Stimulated activated naive CD8-positive, alpha-beta T cell treated with anti-CD3 and anti-CD28 coated beads, Interleukin-15, Interleukin-2, amounts not matched to agents 100 U/mL and 50 U/mL, for 24 hours (primary cell): ENCODE results near the gene PHTF2.
"Not testable (repeated sequence)": the region's sequence is repeated elsewhere in the genome, so short reads cannot be mapped to it uniquely, and the experiment has no call there.

ENCODE experiments used
- ATAC-seq: fragments of 150-1000 bp; cut with Tn5 transposase; one replicate; pipeline ENCODE4 v1.10.0; 2021
- DNase-seq: peaks from one replicate; pipeline ENCODE4 v3.0.0; 2021

Gene PHTF2

DNA sequence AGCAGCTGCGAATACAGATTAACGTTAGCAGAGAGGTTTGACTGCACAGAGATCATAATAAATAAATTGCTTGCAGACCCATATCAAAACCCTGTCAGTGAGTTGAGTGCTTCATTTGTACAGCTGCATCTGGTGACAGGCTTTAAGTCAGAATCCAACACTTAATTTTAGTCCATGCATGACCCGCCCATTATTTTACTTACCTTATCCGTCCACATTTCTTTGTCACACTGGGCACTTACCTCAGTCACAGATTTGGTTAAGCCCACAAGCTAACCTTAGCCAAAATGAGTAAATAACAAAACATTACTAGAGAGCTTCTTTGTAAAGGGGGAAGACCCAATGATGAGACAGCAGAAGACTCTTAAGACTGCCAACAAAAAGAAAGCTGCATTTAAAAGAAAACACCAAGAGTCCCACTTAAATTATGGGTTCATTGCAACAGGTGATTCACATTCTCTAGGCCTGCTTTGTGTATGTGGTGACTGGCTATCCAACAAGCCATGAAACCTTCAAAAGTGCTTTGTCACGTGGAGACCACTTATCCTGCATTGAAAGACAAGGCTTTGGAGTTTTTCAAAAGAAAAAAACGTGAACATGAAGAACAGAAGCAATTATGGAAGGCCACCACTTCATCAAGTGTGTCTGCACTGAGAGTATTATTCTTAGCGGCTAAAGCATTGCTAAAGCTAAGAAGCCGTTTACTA, 32.2 kb downstream of the PHTF2 start:
- no peak for ATAC-seq

DNA sequence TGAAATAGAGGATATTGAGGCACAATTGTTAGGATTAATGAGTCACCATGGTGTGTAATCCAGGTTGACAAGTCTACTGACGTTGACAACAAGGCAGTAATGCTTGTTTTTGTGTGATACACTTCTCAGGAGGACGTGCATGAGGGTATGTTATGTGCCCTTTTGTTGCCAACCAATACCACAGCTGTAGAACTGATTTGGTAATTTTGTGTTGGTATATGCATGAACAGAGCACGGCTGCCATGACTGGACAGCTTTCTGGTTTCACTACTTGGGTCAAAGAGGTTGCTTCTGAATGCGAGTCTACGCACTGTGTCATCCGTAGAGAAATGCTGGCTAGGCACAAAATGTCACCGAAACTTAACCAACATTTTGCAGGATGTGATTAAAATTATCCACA, 32.9 kb downstream of the PHTF2 start:
- ATAC-seq (peak; percentile 61), DNase-seq (no peak)

More for the DNA sequence above, 32.2 kb downstream of the PHTF2 start:
- DNase-seq: no peak

DNA sequence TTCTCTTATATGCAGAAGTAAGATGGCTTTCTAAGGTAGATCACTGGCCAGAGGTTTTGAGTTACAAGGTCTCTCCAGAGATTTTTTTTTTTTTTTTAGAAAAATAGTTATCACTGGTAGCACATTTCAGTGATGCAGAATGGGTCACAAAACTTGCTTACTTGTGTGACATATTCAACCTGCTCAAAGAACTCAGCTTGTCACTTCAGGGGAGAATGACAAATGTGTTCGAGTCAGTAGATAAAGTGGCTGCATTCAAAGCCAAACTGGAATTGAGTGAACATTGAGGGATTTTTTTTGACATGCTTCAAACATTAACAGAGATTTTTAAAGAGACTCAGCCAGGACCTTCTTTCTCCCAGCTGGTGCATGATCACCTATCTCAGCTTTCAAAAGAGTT, 33.4 kb downstream of the PHTF2 start:
- ATAC-seq: no peak
- no peak for DNase-seq

DNA sequence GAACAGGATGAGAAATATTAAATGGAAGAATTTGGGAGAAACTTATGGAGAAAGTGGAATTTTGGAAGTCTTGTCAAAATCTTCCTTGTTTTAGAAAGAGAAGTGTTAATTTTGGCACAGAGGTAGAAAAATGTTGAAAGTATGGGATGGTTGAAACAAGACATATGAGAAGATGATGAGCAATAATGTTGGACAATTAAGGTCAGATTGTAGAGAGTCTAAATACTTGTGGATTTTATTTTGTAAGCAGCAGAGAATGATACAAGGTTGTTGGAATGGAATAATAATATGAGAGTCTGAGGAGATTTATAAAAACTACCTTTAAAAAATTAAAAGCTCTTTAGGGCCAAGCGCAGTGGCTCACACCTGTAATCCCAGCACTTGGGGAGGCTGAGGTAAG, 34.6 kb downstream of the PHTF2 start:
- no peak for DNase-seq

DNA sequence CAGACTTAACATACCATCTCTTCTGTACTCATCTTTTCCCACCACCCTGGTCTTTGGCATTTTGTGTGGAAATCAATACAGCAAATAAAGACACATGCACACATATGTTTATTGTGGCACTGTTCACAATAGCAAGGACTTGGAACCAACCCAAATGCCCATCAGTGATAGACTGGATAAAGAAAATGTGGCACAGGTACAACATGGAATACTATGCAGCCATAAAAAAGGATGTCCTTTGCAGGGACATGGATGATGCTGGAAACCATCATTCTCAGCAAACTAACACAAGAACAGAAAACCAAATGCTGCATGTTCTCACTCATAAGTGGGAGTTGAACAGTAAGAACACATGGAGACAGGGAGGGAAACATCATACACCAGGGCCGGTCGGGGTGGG, 37.9 kb downstream of the PHTF2 start:
- DNase-seq, ATAC-seq: not testable (repeated sequence)

More for the DNA sequence above, 34.6 kb downstream of the PHTF2 start:
- no peak for ATAC-seq

DNA sequence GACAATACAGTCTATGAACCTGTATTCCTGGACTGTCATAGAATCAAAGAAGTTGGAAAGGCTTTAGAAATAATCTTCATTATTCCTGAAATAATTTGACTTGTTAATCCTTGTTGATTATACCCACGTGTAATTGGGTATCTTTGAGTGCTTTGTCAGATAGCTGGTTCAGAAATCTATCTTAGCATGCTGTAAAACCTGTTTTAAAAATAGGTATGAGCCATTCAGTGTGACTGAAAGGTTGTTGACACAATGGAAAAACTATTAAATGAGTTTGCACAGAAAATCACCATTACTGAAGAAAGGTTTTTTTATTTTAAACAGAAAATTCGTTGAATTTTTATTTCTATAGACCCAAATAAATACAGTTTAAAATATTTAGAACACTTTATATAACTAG, 38.7 kb downstream of the PHTF2 start:
- no peak for DNase-seq
- ATAC-seq: no peak

DNA sequence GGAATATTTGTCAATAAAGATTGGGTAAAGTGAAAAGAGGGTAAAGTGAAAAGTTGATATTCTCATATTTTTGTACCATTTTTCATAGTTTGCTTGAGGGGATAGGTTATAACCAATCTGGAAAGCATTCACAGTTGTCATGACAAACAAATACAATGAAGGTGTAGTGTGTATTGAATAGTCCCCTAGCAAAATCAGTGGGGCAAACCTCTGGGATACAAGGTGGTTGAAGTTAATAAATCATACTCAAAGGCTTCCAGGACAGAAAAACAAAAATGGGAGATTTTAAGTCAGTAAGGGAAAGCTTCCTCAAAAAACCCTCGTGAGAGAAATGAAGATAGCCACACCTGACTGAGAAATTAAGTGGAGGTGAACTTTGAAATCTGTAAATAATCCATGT, 39.4 kb downstream of the PHTF2 start:
- no peak for ATAC-seq
- no peak for DNase-seq

DNA sequence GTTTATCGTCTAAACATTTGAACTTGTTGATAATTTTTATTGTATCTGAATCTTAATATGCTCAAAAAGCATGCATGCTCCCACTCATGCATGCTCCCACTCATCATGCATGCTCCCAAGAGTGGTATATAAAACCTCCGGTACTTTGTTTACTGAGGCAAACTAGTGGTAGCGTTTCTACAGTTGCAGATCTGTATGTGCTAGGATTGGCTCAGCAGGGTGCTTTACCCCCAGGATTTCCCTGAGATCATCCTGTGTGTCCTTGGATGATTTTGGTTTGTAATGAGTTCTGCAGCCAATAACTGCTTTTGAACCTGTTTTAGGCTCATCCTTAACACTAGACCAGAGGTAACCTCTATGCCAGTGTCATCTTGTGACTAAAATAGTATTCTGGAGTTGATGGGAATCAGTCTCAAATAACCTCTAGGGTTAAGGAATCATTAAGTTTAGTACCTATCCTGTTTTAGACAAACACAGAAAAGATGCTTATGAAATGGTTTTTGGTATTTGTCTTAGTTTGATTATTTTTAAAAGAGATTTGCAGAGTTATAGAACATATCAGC, 40.4 kb downstream of the PHTF2 start:
- ATAC-seq (no peak), DNase-seq (no peak)

DNA sequence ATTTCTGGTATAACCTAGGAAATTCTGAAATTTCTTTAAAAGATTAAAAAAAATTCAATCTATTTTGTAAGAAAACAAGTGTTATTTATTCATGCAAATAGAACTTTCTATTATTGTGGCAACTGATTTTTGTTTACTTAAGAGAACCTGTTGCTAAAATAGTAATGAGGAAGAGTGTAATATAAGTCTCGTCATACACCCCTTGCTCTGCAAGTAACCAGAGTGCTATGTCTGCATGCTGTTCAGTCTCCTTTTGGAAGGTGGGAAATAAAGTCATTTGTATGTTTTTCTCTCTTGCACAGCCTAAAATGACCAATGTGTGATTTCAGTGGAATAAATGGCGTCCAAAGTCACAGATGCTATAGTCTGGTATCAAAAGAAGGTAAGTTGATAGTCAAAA, 41.3 kb downstream of the PHTF2 start:
- ATAC-seq: no peak
- DNase-seq: no peak

DNA sequence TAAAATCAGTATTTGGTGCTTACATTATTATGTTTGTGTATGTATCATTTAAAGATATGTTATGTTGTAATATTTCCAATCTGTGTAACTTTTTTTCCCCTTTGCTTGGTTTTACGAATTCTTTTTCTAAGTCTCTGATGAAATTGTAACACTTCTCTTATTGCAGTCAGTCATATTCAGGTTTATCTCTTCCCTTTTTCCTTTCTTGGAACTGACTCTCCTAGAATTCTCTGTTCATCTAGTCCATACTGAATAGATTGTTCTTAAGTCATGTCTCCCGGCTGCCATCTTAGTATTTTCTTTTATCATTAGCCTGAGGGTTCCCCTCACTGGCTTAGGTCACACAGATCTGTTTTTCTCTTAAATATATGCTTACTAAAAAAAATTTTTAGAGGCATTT, 44.6 kb downstream of the PHTF2 start:
- DNase-seq: no peak
- ATAC-seq: no peak

DNA sequence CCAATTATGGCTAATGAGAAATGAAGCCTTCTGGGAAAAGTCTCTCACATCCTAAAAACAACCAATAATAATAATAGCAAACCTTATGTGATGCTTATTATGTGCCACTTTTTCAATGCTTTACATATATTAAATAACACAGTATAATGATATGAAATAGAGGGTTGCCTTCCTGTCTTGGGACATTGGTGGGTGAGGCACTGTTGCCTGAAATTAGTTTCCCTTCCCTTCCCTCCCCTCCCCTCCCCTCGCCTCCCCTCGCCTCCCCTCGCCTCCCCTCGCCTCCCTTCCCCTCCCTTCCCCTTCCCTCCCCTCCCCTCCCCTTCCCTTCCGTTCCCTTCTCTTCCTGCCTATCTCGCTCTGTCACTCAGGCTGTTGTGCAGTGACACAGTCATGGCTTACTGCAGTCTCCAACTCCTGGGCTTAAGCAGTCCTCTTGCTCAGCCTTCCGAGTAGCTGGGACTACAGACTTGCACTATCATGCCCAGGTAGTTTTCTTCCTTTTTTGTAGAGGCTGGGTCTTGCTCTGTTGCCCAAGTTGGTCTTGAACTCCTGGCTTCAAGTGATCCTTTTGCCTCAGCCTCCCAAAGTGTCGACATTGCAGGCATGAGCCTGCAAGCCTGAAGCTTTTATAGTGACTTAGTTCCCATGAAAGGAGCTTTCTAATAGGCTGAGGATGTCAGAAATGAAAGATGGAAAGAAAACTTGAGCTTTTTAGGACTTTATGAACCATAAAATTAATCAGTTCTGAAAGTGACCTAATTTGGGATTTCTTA, 47.9 kb downstream of the PHTF2 start:
- ATAC-seq (no peak), DNase-seq (no peak)

DNA sequence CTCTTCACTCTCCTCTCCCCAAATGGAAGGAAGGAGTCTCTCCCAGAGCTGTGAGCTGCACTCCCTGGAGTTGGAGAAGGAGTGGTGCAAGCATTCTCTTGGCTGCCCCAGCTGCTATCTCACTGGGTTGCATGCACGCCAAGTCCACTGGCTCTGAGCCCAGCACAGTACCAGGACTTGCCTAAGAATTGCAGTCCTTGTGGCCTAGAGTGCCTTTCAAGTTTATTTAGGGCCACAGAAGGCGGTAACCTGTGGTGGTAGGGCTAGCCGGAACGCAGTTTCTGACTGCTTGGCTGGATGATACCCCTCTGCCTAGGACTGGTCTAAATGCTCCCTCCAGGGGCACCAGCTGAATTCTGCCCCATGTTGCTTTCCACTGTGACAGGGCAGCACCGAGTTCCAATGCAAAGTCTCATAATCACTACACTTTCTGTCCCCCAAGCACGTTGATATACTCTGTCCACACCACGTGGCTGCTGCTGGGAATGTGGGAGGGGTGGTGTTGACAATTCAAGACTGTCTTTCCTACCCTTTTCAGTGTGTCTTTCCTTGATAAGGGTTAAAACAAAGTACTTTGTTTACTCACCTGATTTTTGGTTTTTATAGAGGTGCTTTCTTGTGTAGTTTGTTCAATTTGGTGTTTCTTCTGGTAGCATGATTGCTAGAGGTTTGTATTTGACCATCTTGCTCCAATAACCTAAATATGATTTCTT, 57.0 kb downstream of the PHTF2 start:
- no peak for DNase-seq
- ATAC-seq: no peak

DNA sequence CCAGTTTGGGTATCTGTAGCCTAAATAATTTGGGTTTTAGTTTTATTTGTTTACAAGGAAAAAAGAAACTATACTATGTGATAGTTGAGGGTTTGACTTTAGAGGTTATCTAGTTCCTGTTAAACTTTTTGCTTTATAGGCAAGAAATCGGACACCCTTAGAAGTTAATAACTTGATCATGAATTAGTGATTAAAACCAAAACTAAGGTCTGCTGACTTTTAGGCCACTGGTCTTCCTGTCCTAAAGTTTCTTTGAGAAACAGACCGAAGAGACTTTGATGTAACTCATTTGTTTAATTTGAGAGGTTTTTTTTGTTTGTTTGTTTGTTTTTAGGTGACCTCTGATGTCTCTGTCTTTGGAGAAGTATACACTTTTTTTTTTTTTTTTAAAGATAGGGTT, 59.7 kb downstream of the PHTF2 start:
- ATAC-seq (no peak), DNase-seq (no peak)

DNA sequence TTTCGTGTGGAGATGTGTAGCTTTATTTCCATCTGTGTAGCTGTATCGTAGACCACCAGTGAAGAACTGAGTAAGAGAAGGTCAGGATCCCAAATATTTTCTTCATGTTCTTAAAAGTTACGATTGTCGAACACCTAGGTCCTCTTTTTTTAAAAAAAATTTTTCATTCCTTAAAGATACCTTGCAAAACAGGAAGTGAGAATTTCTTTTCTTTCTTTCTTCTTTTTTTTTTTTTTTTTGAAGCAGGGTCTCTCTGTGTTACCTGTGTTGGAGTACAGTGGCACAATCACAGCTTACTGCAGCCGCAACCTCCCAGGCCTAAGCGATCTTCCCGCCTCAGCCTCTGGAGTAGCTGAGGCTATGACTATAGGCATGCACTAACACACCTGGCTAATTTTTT, 60.8 kb downstream of the PHTF2 start:
- DNase-seq (no peak), ATAC-seq (no peak)

DNA sequence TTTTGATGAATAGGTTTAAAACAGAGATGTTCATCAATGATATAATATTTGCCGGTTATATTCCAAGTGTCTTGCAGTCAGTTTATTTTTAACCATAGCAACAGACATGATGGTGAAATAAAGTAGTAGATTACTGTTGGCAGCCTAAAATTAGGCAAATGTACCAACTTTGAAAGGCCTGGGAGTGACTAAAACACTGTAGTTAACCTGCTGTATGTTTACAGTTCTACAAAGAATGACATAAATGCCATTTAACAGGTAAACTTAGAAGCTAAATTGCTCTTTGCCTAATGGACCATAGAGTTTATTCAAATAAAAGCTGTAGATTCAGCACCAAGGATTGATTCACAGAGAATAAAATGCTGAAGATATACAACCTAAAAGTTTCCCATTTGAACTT, 64.1 kb downstream of the PHTF2 start:
- ATAC-seq: no peak

DNA sequence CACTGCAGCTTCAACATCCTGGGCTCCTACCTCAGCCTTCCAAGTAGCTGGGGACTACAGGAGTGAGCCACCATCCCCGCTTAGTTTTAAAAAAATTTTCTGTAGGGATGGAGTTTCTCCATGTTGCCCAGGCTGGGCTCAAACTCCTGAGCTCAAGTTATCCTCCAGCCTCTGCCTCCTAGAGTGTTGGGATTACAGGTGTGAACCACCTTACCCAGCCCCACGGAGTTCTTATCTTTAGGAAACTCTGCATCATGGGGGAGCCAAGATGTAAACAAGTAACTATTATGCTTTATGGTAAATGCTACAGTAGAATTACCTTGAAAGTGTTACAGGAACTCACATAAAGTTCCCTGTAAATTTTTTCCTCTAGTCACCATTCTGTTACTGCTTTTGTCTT, 65.3 kb downstream of the PHTF2 start:
- ATAC-seq (no peak), DNase-seq (no peak)

More for the DNA sequence above, 64.1 kb downstream of the PHTF2 start:
- DNase-seq: no peak

DNA sequence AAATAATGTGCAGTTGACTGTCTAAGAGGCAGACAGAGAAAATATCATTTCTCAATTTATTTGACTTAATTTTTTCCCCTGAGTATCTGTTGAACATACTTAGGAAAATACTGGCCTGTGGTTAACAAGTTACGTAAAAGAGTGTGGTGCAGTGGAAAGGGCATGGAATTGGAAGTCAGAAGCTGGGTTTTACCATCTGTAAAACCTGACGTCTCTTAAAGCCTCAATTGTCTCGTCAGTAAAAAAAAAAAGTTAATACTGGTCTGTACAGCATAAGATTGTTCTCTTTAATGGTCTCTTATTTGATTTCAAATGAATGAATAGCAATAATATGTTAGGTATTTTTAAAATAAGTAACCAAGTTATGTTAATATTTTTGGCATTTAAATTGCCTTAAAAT, 67.8 kb downstream of the PHTF2 start:
- DNase-seq: no peak
- ATAC-seq: no peak

DNA sequence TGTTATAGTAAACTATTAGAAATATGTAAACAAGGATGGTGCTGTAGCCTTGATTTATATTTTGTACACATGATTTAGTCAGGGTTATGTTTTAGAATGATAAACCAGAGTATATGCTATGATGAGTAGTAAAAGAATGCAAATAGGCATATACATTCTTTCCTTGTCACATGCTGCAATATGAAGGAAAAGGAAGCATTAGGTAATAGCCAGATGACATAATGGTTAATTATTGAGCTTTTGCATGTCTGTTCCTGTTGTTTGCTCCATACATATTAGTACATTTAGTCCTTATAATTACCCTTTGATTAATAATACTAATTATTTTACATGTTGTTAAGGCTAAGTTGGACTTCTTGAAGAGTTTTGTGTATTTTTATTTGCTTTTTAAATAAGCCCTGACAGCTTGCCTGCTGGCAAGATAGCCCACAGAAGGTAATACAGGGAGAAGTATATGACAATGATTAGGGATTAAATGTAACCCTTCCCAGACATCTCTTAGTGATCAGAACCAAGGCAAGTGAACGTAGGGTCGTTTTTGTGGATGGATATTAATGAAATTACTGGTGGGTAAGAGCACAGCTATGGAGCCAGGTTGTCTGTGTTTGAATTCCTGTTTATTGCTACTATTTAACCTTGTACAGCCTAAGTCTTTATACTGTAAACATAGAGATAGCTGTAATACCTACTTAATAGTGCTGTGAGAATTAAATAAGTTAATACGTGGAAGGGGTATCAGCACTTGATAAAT, 68.4 kb downstream of the PHTF2 start:
- DNase-seq (no peak), ATAC-seq (no peak)

DNA sequence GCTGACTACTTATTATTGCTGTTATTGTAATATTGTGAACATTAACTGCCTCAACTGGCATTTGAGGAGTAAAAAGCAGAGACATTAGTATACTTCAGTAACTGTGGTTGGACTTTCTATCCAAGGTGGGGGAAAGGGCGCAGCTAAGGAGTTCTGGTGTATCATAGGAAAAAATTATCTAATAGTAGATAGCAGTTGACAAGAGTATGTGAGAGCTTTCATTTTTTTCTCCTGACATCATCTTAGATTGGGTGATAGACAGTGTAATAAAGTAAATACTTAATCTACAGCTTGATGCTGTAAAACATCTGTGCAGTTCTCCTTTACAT, 68.9 kb downstream of the PHTF2 start:
- DNase-seq (no peak), ATAC-seq (no peak)

DNA sequence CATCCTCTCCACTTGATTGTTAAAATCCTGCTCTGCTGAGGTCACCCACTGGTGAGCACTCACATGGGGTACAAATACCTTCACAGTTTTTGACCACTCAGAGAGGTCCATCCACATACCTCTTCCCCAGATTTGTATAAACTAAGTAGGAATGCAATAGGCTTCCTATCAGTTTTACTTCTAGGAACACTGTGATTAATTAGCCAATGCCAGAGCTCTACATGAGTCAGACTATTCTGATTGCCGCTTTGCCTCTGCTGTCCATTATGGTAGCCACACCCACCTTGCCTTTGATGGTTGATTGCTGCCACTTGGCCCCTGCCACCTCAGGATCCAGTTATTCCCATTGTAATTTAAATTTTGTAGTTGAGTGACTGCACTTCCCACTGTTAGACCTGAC, 73.7 kb downstream of the PHTF2 start:
- DNase-seq, ATAC-seq: not testable (repeated sequence)

DNA sequence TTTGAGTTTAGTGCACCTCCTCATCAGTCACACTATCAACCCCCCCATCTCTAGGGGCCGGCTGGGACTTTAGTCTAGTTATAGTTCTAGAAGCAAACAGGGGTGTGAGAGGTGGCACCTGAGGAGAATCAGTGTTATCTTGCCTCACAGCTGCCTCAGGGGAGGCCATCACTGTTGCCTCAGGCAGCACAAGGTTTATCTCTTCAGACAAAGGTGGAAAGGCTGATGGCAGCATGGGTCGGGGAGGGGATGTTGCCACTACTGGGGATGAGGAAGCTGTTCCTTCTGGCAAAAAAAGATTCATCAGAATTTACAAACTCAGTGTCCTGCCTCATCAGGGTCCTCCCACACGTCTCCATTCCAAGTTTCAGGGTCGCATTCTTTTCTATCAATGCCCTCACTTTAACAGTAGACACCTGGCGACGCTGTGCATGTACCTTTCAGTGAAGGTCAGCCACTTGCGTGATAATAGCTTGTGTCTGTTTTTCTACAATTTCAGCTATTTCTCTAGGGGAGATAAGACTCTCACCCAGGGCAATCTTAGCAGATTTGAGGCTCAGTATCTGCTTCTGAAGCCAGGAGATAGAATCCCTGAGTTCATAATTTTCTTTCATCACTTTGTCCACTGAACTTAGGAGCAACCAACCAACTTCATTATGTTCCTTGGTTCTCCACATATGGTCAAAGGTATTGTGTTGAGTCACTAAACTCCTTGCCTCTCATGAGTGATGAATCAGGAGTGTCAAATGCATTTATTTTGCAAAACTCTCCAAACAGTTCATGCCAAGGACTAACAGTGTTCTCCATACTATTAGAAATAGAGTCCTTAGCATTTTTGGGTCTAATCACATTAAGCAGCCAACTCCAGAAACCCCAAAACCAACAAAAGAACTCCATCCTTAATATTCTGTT, 75.1 kb downstream of the PHTF2 start:
- not testable (repeated sequence) for DNase-seq, ATAC-seq
